ENCODE data around the gene ODF4. TPM values are rescaled to one million over a fixed set of nuclear protein-coding genes. Genes with fewer than 3 reads are reported as not detected.

Gene ODF4
- total and polyA plus RNA-seq, 2 of the 13 experiments (the other 11 are each of a cell fraction or from before 2014, with no cell fraction given), result not detected

GRCh38 chr17:8337802-8338752 is 1.6 kb upstream of the ODF4 start:
- FAIRE-seq, result no peak
- no peak for TF ChIP-seq ELF3 (CRISPR knock-in tag; IDR thresholded peaks at IDR 0.05)
- TF ChIP-seq ZNF562 (CRISPR knock-in tag; IDR thresholded peaks at IDR 0.05; ENCODE audit: borderline replicate concordance), result no peak
- TF ChIP-seq ZBTB3 (CRISPR knock-in tag; IDR thresholded peaks at IDR 0.05; ENCODE audit: borderline replicate concordance, low read depth), result no peak
- TF ChIP-seq CHD4 (IDR thresholded peaks at IDR 0.05; ENCODE audit: borderline replicate concordance, low read length), result no peak
- no peak for TF ChIP-seq KLF6 (CRISPR knock-in tag; IDR thresholded peaks at IDR 0.05)
- TF ChIP-seq, protein P1, sequence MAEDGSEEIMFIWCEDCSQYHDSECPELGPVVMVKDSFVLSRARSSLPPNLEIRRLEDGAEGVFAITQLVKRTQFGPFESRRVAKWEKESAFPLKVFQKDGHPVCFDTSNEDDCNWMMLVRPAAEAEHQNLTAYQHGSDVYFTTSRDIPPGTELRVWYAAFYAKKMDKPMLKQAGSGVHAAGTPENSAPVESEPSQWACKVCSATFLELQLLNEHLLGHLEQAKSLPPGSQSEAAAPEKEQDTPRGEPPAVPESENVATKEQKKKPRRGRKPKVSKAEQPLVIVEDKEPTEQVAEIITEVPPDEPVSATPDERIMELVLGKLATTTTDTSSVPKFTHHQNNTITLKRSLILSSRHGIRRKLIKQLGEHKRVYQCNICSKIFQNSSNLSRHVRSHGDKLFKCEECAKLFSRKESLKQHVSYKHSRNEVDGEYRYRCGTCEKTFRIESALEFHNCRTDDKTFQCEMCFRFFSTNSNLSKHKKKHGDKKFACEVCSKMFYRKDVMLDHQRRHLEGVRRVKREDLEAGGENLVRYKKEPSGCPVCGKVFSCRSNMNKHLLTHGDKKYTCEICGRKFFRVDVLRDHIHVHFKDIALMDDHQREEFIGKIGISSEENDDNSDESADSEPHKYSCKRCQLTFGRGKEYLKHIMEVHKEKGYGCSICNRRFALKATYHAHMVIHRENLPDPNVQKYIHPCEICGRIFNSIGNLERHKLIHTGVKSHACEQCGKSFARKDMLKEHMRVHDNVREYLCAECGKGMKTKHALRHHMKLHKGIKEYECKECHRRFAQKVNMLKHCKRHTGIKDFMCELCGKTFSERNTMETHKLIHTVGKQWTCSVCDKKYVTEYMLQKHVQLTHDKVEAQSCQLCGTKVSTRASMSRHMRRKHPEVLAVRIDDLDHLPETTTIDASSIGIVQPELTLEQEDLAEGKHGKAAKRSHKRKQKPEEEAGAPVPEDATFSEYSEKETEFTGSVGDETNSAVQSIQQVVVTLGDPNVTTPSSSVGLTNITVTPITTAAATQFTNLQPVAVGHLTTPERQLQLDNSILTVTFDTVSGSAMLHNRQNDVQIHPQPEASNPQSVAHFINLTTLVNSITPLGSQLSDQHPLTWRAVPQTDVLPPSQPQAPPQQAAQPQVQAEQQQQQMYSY (CRISPR knock-in tag; IDR thresholded peaks at IDR 0.05), result no peak
- TF ChIP-seq NR2F6 (IDR thresholded peaks at IDR 0.05), result no peak
- no peak for TF ChIP-seq NR2F6 (CRISPR knock-in tag; IDR thresholded peaks at IDR 0.05)
- TF ChIP-seq, protein P2, sequence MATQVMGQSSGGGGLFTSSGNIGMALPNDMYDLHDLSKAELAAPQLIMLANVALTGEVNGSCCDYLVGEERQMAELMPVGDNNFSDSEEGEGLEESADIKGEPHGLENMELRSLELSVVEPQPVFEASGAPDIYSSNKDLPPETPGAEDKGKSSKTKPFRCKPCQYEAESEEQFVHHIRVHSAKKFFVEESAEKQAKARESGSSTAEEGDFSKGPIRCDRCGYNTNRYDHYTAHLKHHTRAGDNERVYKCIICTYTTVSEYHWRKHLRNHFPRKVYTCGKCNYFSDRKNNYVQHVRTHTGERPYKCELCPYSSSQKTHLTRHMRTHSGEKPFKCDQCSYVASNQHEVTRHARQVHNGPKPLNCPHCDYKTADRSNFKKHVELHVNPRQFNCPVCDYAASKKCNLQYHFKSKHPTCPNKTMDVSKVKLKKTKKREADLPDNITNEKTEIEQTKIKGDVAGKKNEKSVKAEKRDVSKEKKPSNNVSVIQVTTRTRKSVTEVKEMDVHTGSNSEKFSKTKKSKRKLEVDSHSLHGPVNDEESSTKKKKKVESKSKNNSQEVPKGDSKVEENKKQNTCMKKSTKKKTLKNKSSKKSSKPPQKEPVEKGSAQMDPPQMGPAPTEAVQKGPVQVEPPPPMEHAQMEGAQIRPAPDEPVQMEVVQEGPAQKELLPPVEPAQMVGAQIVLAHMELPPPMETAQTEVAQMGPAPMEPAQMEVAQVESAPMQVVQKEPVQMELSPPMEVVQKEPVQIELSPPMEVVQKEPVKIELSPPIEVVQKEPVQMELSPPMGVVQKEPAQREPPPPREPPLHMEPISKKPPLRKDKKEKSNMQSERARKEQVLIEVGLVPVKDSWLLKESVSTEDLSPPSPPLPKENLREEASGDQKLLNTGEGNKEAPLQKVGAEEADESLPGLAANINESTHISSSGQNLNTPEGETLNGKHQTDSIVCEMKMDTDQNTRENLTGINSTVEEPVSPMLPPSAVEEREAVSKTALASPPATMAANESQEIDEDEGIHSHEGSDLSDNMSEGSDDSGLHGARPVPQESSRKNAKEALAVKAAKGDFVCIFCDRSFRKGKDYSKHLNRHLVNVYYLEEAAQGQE (IDR thresholded peaks at IDR 0.05; ENCODE audit: borderline replicate concordance in 1 of 2, low read depth in 1 of 2, low read length in 2 of 2), result no peak
- no peak for TF ChIP-seq ZNF143 (CRISPR knock-in tag; IDR thresholded peaks at IDR 0.05)
- no peak for TF ChIP-seq ZNF431 (CRISPR knock-in tag; IDR thresholded peaks at IDR 0.05; ENCODE audit: borderline replicate concordance, low read depth)
- TF ChIP-seq ZFP90 (CRISPR knock-in tag; IDR thresholded peaks at IDR 0.05; ENCODE audit: borderline replicate concordance), result no peak
- no peak for TF ChIP-seq PTBP1 (IDR thresholded peaks at IDR 0.05; ENCODE audit: low read depth, low read length, poor library complexity, severe bottlenecking)
- TF ChIP-seq HIC2 (CRISPR knock-in tag; IDR thresholded peaks at IDR 0.05; ENCODE audit: low read depth), result no peak
- no peak for TF ChIP-seq CC2D1A (CRISPR knock-in tag; IDR thresholded peaks at IDR 0.05)

More at GRCh38 chr17:8337802-8338752, 1.6 kb upstream of the ODF4 start:
- ChIA-PET POLR2A (no interaction called here), CTCF (ENCODE audit: low intra/inter-chr PET ratio, low total read pairs) (no interaction called here)
- H3K27me3 ChIP-seq (ENCODE audit: control insufficient read depth in 1 of 2, insufficient read depth in 2 of 2, low read length in 2 of 2), result peaks cover 2 to 14% of the 10 kb centered on the region in 2 experiments; a peak in 3 of 5 replicates
- peak overlapping the region; percentile 10; the same call in 1 of the 2 replicates for H3K4me2 ChIP-seq (ENCODE audit: low read depth, low read length)
- H3K36me3 ChIP-seq (replicated peaks in 1 of 2; ENCODE audit: control insufficient read depth in 1 of 2, insufficient read depth in 2 of 2, low read length in 2 of 2), result no peaks in the 10 kb centered on the region
- BruUV-seq (replicated peaks), result no TSS peak
- no peaks in the 10 kb centered on the region for H3K4me1 ChIP-seq (ENCODE audit: insufficient read depth, low read length)
- H3K79me2 ChIP-seq (ENCODE audit: insufficient read depth, low read length), result no peaks in the 10 kb centered on the region
- no peak overlapping the region for H3K9ac ChIP-seq (ENCODE audit: insufficient read depth, low read depth, low read length)
- in situ Hi-C loops (cut with HindIII; ENCODE audit: extremely low pct_ligation_motif_present, low pct_unique_long_range_greater_than_20kb) (no loop called here), intact Hi-C loops (cut with micrococcal nuclease; ENCODE audit: unreplicated experiment) (no loop called here)
- H4K20me1 ChIP-seq (ENCODE audit: insufficient read depth, low read length), result no peaks in the 10 kb centered on the region
- no peak overlapping the region for H2AFZ ChIP-seq (ENCODE audit: low read length)
- H3K4me3 ChIP-seq (replicated peaks in 1 of 3; ENCODE audit: insufficient read depth in 1 of 3, low read depth in 2 of 3, low read length in 3 of 3), result no peak overlapping the region
- WGBS (ENCODE audit: low lambda C conversion rate), result 26% methylated on average over 10 of the region's 11 CpGs
- H3K27ac ChIP-seq (ENCODE audit: extremely low read length, insufficient read depth, low read length), result no peak overlapping the region
- ATAC-seq (no peak), DNase-seq (ENCODE audit: low spot score) (no peak)
- H3K9me3 ChIP-seq (ENCODE audit: low read length), result no peaks in the 10 kb centered on the region
